SW 1271 (cell line): ENCODE results near the gene ANKRD11.

Source experiments
- DNase-seq, 2 experiments: peaks; one replicate each; lab custom pipeline; 2025; lab: John Stamatoyannopoulos, UW

The ANKRD11 gene

GRCh38 chr16:89490439-89491237 lies at the start of gene ANKRD11:
Gene ANKRD11 (minus strand): TSS chr16:89490561. CDS start chr16:89317019, 173,542 bp downstream.
- DNase-seq = peak; percentile 98 to 99

- DNase-seq = no peak
These were observed 47.9 kb upstream of the ANKRD11 start for GRCh38 chr16:89538286-89538685.

- no peak for DNase-seq
These were observed 47.2 kb upstream of the ANKRD11 start for GRCh38 chr16:89537549-89537925.

GRCh38 chr16:89536886-89537548 lies 46.7 kb upstream of the ANKRD11 start:
- no peak for DNase-seq

DNA sequence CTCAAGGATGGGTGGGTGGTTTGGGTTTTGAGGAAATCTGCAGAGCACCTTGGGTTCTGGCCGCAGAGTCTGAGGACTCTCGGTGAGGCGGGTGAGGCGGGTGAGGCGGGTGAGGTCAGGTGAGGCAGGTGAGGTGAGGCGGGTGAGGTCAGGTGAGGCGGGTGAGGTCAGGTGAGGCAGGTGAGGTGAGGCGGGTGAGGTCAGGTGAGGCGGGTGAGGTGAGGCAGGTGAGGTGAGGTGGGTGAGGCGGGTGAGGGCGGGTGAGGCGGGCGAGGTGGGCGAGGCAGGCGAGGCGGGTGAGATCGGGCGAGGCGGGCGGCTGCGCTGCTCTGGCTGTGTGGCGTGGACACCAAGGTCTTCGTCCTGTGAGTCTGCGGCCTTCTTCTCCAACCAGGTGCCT lies 46.0 kb upstream of the ANKRD11 start:
- DNase-seq = no peak

DNA sequence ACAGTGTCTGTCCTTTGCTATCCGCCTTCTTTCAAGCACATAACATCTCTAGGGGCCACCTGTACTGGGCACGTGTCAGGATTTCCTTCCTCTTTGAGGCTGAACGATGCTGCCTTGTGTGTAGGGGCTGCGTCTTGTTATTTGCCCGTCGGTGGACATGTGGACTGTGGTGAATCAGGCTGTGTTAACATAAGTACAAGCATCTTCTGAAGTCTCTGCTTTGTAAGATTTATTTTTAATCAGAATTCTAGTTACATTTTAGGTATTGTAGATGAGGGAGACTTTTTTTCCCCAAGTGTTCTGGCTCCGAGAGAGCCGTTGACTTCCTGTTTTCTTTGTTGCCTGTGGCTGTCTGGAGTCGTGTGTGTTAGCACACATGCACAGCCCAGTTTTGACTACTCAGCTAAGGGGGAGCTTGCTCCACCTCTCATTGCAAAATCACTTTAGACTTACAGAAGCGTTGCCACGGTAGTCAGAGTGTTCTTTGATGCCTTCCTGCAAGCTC lies 43.9 kb upstream of the ANKRD11 start:
- DNase-seq = no peak

DNA sequence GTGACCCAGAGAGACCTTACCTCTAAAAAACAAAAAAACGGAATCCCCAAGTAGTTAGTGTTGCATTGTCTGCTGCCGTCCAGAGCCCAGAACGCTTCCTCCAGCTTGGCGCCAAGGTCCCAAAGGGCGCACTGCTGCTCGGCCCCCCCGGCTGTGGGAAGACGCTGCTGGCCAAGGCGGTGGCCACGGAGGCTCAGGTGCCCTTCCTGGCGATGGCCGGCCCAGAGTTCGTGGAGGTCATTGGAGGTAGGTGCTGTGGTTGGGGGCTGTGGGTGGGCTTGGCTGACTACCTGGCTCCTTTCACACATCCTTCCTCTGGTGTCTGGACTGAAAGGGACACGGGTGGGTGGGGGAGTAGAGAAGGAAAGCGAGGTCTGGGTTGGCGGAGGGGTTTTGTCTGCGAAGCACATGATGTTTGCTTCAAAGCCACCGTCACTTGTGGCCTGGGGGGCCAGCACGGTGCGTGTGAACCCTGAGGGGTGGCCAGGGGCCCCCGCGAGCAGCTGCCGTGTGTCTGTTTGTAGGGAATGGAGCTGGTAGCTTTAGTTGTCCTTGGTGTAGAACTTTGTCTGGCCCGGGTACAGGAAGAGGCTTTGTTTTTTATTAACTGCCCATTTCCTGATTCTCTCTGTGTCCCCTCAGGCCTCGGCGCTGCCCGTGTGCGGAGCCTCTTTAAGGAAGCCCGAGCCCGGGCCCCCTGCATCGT lies 41.6 kb upstream of the ANKRD11 start:
- DNase-seq = no peak

GRCh38 chr16:89530401-89531381 lies 40.3 kb upstream of the ANKRD11 start:
- DNase-seq = no peak

- DNase-seq = no peak
These were observed 38.7 kb upstream of the ANKRD11 start for GRCh38 chr16:89529097-89529496.

DNA sequence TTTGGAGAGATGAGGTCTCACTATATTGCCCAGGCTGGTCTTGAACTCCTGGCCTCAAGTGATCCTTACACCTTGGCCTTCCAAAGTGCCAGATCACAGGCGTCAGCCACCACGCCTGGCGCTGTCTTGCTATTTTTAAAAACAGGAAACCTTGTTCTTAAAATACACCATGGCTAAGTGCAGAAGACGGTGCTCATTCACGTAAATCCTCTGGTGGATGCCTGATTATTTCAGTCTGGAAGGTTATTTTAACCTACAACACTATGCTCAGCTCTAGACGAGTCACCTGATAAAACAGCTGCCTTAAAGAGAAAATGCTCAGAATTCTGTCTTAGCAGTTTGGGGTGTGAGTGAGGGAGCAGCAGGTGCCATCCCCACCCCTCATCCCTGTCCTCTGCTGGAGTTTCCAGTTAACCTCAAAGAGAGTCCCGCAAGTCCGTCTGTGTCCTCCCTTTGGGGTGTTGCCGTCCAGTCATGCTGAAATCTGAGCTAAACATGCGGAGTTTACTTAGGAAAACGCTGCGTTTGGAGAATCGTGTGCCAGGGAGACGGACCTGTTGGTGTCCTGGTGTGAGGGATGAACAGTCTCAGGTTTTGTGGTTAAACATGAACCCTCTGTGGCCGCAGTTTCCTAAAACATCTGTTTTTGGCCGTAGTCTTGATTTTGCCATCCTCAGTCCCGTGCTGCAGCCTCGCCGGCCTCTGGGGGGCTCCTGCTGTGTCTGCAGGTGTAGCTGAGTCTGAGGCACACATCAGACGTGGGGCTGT lies 35.0 kb upstream of the ANKRD11 start:
- DNase-seq = no peak

DNA sequence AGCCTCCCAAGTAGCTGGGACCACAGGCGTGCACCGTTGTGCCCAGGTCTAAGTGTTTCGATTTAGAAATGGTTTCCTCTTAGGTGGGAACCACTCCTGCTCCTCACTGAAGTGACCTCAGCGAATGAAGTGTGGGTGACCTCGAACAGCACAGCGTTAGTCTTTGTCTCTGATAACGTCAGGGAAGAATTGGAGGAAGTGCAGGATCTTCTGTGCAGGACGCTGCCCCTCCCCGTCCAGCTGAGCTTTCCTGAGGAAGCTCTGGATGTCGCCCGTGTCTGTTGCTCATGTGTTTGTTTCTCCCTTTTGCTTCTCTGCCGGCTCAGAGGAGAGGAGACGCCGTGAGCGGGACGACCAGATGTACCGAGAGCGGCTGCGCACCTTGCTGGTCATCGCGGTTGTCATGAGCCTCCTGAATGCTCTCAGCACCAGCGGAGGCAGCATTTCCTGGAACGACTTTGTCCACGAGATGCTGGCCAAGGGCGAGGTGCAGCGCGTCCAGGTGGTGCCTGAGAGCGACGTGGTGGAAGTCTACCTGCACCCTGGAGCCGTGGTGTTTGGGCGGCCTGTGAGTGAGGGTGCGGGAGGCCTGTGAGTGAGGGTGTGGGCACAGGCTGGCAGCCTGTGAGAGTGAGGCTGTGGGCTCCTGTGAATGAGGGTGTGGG lies 33.5 kb upstream of the ANKRD11 start:
- DNase-seq = no peak

DNA sequence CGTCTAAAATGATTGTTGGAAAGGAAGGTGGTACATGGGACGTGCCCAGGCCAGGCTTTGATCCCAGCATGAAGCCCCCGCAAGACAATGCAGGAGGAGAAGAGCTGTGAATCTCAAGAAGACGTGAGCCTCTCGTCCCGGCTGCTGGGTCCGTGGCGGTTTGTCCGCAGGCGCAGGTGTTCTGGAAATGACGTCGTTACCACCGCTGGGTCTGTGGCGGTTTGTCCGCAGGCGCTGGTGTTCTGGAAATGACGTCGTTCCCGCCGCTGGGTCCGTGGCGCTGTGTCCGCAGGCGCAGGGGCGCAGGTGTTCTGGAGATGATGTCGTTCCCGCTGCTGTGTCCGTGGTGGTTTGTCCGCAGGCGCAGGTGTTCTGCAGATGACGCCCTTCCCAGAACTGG lies 31.9 kb upstream of the ANKRD11 start:
- DNase-seq = no peak

DNA sequence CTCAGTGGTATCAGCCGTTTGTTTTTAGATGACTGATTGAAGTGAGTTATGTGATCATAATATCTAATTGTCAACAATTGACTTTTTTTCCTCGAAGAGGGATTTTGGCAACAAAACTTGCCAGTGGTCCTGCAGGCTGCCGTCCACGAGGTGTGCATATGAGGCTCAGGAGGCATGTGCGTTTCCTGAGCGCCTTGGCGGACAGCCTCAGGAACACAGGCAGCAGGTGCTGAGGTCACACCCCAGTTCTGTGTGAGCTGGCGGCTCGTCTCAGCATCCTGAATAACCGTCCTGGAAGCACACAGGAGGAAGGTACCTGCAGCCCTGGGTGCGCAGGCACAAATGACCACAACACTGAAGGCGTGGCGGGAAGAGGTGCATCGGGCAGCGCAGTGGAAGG lies 29.5 kb upstream of the ANKRD11 start:
- DNase-seq = no peak

DNA sequence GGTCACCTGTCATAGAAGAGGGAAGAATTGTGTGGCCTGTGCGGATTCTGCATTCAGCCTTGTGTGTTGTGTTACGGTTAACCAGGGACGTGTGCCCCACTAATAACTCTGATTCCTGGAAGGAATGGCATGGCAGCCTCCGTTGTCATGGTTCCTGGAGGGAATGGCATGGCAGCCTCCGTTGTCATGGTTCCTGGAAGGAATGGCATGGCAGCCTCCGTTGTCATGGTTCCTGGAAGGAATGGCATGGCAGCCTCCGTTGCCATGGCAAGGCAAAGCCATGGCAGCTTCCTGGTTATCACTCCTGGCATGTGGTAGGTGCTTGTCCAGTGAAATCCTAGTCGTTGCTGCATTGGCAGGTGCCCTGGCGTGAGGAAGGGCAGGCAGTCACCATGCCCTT lies 26.8 kb upstream of the ANKRD11 start:
- DNase-seq = no peak

DNA sequence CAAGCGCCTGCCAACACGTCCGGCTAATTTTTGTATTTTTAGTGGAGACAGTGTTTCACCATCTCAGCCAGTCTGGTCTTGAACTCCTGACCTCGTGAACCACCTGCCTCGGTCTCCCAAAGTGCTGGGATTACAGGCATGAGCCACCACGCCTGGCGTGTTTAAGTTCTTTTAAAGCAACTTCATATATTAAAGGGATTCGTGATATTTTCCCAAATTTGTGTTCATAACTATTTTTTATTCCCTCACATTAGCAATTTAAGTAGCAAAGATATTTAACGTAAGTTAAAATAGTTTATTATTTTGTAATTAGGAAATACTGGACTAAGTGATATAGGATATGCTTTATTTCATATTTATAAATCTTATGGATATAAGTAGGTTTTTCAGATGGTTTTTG lies 22.1 kb upstream of the ANKRD11 start:
- no peak for DNase-seq

- DNase-seq = no peak
These were observed 21.0 kb upstream of the ANKRD11 start for GRCh38 chr16:89511374-89511773.

- no peak for DNase-seq
These were observed 20.2 kb upstream of the ANKRD11 start for GRCh38 chr16:89510526-89510925.

DNA sequence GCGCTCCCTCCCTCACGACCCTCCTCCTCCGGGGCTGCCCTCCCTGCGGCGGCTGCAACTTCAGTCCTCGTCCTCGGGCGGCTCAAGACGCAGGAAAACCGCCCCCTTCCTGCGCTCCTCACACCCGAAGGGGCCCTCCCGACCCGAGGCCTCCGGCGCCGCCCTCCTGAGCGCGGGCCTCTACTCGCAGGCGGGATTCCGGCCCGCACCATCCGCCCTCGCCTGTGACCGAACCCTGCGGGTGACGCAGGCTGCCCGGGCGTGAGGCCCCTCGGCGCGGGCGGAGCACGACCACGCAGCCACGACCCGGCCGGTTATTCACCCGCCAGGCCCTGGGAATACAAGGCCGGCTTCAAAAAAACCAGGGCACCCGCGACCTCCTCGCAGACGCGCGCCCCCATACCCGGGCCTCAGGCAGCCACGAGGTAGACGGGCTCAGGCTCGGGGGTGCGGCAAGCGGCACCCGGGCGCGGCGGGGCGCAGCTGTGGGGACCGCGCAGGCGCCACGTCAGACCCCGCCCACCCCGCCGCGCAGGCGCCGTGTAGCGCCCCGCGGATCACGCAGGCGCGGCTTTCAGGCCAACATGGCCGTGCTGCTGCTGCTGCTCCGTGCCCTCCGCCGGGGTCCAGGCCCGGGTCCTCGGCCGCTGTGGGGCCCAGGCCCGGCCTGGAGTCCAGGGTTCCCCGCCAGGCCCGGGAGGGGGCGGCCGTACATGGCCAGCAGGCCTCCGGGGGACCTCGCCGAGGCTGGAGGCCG lies 17.7 kb upstream of the ANKRD11 start, which contains the start of gene SPG7:
Gene SPG7, plus strand, starts transcription at position 570 of the 757 bp plus-strand sequence. Its CDS starts 15 bp downstream, at position 585.
- peak; percentile 37 to 77 for DNase-seq

DNA sequence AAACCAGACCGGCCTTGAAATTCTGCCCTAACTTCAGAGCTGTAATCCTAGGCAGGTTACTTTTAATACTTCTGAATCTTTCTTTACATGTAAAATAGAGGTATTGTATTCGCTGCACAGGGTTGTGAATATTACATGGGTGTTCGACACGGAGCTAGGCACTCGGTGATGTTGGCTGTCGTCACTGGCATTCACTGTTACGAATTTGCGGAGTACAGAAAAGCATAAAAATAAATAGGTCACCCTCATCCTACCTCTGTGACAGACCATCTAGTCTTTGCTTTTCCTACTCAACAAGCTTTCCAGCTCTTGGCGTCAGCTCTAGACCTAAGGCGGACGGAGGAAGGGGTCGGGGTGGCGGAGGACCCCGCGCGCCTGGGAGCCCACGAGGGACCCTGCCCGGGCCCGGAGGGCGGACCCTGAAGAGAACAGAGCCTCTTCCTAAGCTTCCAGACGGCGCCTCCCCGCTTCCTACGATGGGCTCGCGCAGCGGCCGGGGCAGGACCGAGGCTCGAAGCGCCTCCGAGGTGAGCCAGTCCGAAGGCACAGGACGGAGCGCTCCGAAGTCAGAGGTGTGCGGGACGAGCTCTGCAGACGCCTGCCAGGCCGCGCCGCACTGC lies 17.0 kb upstream of the ANKRD11 start:
- no peak for DNase-seq
